Endothelial cell of hepatic sinusoid (primary cell): ENCODE results near the gene MSANTD1.

ENCODE experiments used
- in situ Hi-C: cut with HindIII; loops from 2 replicates; pipeline ENCODE4 v1.10.0; 2017; ENCODE audit warnings: low sequenced_read_pairs

Gene MSANTD1

GRCh38 chr4:3286335-3287175 lies 37.6 kb downstream of the MSANTD1 start:
- in situ Hi-C loops: no loop called here

GRCh38 chr4:3287271-3287971 lies 38.5 kb downstream of the MSANTD1 start:
- in situ Hi-C loops: no loop called here

GRCh38 chr4:3287972-3288570 lies 39.1 kb downstream of the MSANTD1 start:
- in situ Hi-C loops: no loop called here

- in situ Hi-C loops: no loop called here
Observed at GRCh38 chr4:3288571-3289094, 39.7 kb downstream of the MSANTD1 start.

GRCh38 chr4:3290476-3290875 lies 41.5 kb downstream of the MSANTD1 start:
- in situ Hi-C loops: no loop called here

GRCh38 chr4:3290889-3291321 lies 41.9 kb downstream of the MSANTD1 start:
- in situ Hi-C loops: no loop called here

GRCh38 chr4:3291411-3291968 lies 42.5 kb downstream of the MSANTD1 start:
- in situ Hi-C loops: no loop called here

- in situ Hi-C loops: no loop called here
Observed at GRCh38 chr4:3291969-3292570, 43.1 kb downstream of the MSANTD1 start.

GRCh38 chr4:3292571-3293400 lies 43.8 kb downstream of the MSANTD1 start, which contains the start of gene RGS12:
RGS12 (plus strand) TSS chr4:3293021; CDS start chr4:3316171, 23,150 bp downstream.
- in situ Hi-C loops: no loop called here

GRCh38 chr4:3293401-3294391 lies 44.7 kb downstream of the MSANTD1 start:
- in situ Hi-C loops: no loop called here

- in situ Hi-C loops: no loop called here
Observed at GRCh38 chr4:3294401-3295241, 45.7 kb downstream of the MSANTD1 start.

- in situ Hi-C loops: no loop called here
Observed at GRCh38 chr4:3295837-3296624, 47.1 kb downstream of the MSANTD1 start.

- in situ Hi-C loops: no loop called here
Observed at GRCh38 chr4:3296651-3297050, 47.7 kb downstream of the MSANTD1 start.

GRCh38 chr4:3297066-3297859 lies 48.3 kb downstream of the MSANTD1 start:
- in situ Hi-C loops: no loop called here

- in situ Hi-C loops: no loop called here
Observed at GRCh38 chr4:3299122-3299975, 50.4 kb downstream of the MSANTD1 start.
